IMR-90 (cell line): Measurements from ENCODE around the gene P2RX5.

Source experiments
- BHLHE40 ChIP-seq: fragments of 150-350 bp; IDR thresholded peaks from 2 replicates; pipeline ENCODE4 v1.6.1; 2016; ENCODE audit warnings: mild to moderate bottlenecking, low read depth, low read length
- NFE2L2 ChIP-seq: fragments of 150-350 bp; IDR thresholded peaks from 2 replicates; pipeline ENCODE4 v1.6.1; 2016; ENCODE audit warnings: low read depth, mild to moderate bottlenecking, low read length
- POLR2A ChIP-seq: IDR thresholded peaks from 2 replicates; pipeline ENCODE4 v1.6.1; 2012; ENCODE audit warnings: mild to moderate bottlenecking, low read depth, low read length
- RCOR1 ChIP-seq: IDR thresholded peaks from 2 replicates; pipeline ENCODE4 v1.6.1; 2012; ENCODE audit warnings: mild to moderate bottlenecking, low read length, improper control_type of control experiment; ENCODE audit not compliant: insufficient replicate concordance
- RFX5 ChIP-seq: IDR thresholded peaks from 2 replicates; pipeline ENCODE4 v1.8.0; 2012; ENCODE audit warnings: low read depth, mild to moderate bottlenecking, low read length, moderate library complexity
- TF ChIP-seq, protein P1 (sequence below): conservative IDR thresholded peaks from 2 replicates; pipeline ENCODE4 v1.5.1; 2012; ENCODE audit warnings: mild to moderate bottlenecking, low read depth, low read length, improper control_type of control experiment

DNA sequence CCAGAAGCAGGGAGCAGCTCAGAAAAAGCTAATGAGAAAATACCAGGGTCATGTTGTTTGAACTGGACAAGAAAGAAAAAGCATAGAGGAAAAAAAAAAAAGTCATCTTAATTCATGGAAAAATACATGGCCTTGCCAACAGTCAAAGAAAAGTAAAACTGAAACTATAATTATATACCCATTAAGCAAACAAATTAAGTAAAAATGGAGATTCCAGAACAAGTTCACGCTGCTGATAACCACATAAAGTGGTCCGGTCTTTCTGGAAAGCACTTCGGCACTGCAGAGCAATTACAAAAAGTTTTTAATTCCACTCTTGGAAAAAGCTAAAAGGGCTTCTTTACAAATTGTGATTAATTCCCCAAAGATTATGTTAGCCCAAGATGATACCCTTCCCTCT, 12.4 kb upstream of the P2RX5 start:
- TF ChIP-seq, protein P1, sequence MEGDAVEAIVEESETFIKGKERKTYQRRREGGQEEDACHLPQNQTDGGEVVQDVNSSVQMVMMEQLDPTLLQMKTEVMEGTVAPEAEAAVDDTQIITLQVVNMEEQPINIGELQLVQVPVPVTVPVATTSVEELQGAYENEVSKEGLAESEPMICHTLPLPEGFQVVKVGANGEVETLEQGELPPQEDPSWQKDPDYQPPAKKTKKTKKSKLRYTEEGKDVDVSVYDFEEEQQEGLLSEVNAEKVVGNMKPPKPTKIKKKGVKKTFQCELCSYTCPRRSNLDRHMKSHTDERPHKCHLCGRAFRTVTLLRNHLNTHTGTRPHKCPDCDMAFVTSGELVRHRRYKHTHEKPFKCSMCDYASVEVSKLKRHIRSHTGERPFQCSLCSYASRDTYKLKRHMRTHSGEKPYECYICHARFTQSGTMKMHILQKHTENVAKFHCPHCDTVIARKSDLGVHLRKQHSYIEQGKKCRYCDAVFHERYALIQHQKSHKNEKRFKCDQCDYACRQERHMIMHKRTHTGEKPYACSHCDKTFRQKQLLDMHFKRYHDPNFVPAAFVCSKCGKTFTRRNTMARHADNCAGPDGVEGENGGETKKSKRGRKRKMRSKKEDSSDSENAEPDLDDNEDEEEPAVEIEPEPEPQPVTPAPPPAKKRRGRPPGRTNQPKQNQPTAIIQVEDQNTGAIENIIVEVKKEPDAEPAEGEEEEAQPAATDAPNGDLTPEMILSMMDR, result no peak
- TF ChIP-seq POLR2A, result no peak
- no peak for TF ChIP-seq BHLHE40
- no peak for TF ChIP-seq RCOR1
- TF ChIP-seq RFX5, result no peak
- TF ChIP-seq NFE2L2, result no peak
